Measurements from ENCODE around the gene KCMF1. TPM values are rescaled to one million over a fixed set of nuclear protein-coding genes. Genes with fewer than 3 reads are reported as not detected.

Gene KCMF1
- total RNA-seq, 3 donors from 2014 or later = 131 to 153 (median 137) TPM

GRCh38 chr2:85085563-85085962 lies 114.6 kb downstream of the KCMF1 start:
- no peaks in the 10 kb centered on the region for H3K36me3 Mint-ChIP-seq (ENCODE audit: insufficient read depth)
- ATAC-seq = peak; percentile 70 to 96
- peaks cover 28% of the 10 kb centered on the region for H3K27me3 Mint-ChIP-seq (ENCODE audit: low read depth)

GRCh38 chr2:85087541-85087940 lies 116.6 kb downstream of the KCMF1 start:
- Mint-ChIP-seq H3K27me3 (ENCODE audit: low read depth) (peaks cover 21% of the 10 kb centered on the region), H3K36me3 (ENCODE audit: insufficient read depth) (no peaks in the 10 kb centered on the region), H3K4me1 (ENCODE audit: low read depth) (no peaks in the 10 kb centered on the region), H3K4me3 (no peak overlapping the region), H3K9me3 (peaks cover 5% of the 10 kb centered on the region)
- no peak for ATAC-seq
- no peak for DNase-seq

More at GRCh38 chr2:85085563-85085962, 114.6 kb downstream of the KCMF1 start:
- Mint-ChIP-seq H3K4me1 (ENCODE audit: low read depth) (no peaks in the 10 kb centered on the region), H3K9me3 (peaks cover 19% of the 10 kb centered on the region), H3K4me3 (no peak overlapping the region)
- no peak for DNase-seq

- Mint-ChIP-seq H3K4me3 (no peak overlapping the region), H3K27me3 (ENCODE audit: low read depth) (peaks cover 16% of the 10 kb centered on the region), H3K9me3 (no peaks in the 10 kb centered on the region), H3K4me1 (ENCODE audit: low read depth) (no peaks in the 10 kb centered on the region), H3K36me3 (ENCODE audit: insufficient read depth) (no peaks in the 10 kb centered on the region)
- no peak for ATAC-seq
- no peak for DNase-seq
These were observed 118.0 kb downstream of the KCMF1 start for GRCh38 chr2:85088921-85089320.

GRCh38 chr2:85089585-85089984 lies 118.6 kb downstream of the KCMF1 start:
- Mint-ChIP-seq H3K27me3 (ENCODE audit: low read depth) (peaks cover 12% of the 10 kb centered on the region), H3K36me3 (ENCODE audit: insufficient read depth) (no peaks in the 10 kb centered on the region), H3K4me1 (ENCODE audit: low read depth) (no peaks in the 10 kb centered on the region), H3K4me3 (no peak overlapping the region), H3K9me3 (no peaks in the 10 kb centered on the region)
- no peak for DNase-seq
- ATAC-seq = no peak

GRCh38 chr2:85091838-85092237 lies 120.9 kb downstream of the KCMF1 start:
- H3K36me3 Mint-ChIP-seq (ENCODE audit: insufficient read depth) = no peaks in the 10 kb centered on the region
- H3K27me3 Mint-ChIP-seq (ENCODE audit: low read depth) = peaks cover 19% of the 10 kb centered on the region
- DNase-seq = no peak
- no peak for ATAC-seq
- no peak overlapping the region for H3K4me3 Mint-ChIP-seq
- H3K9me3 Mint-ChIP-seq = no peaks in the 10 kb centered on the region
- no peaks in the 10 kb centered on the region for H3K4me1 Mint-ChIP-seq (ENCODE audit: low read depth)

GRCh38 chr2:85095094-85095493 lies 124.1 kb downstream of the KCMF1 start:
- Mint-ChIP-seq H3K27me3 (ENCODE audit: low read depth) (peaks cover 22% of the 10 kb centered on the region), H3K36me3 (ENCODE audit: insufficient read depth) (no peaks in the 10 kb centered on the region), H3K9me3 (no peaks in the 10 kb centered on the region), H3K4me3 (no peak overlapping the region), H3K4me1 (ENCODE audit: low read depth) (no peaks in the 10 kb centered on the region)
- no peak for DNase-seq
- no peak for ATAC-seq

- no peak overlapping the region for H3K4me3 Mint-ChIP-seq
- no peaks in the 10 kb centered on the region for H3K4me1 Mint-ChIP-seq (ENCODE audit: low read depth)
- ATAC-seq = no peak
- no peaks in the 10 kb centered on the region for H3K9me3 Mint-ChIP-seq
- peaks cover 20% of the 10 kb centered on the region for H3K27me3 Mint-ChIP-seq (ENCODE audit: low read depth)
- DNase-seq = no peak
- H3K36me3 Mint-ChIP-seq (ENCODE audit: insufficient read depth) = no peaks in the 10 kb centered on the region
These were observed 125.7 kb downstream of the KCMF1 start for GRCh38 chr2:85096616-85097015.

GRCh38 chr2:85104228-85104627 lies 133.3 kb downstream of the KCMF1 start:
- H3K36me3 Mint-ChIP-seq (ENCODE audit: insufficient read depth) = no peaks in the 10 kb centered on the region
- ATAC-seq (no peak), DNase-seq (no peak)
- H3K27me3 Mint-ChIP-seq (ENCODE audit: low read depth) = peaks cover 3% of the 10 kb centered on the region
- H3K9me3 Mint-ChIP-seq = no peaks in the 10 kb centered on the region
- no peak overlapping the region for H3K4me3 Mint-ChIP-seq
- H3K4me1 Mint-ChIP-seq (ENCODE audit: low read depth) = no peaks in the 10 kb centered on the region

- H3K36me3 Mint-ChIP-seq (ENCODE audit: insufficient read depth) = no peaks in the 10 kb centered on the region
- no peaks in the 10 kb centered on the region for H3K4me1 Mint-ChIP-seq (ENCODE audit: low read depth)
- no peak overlapping the region for H3K4me3 Mint-ChIP-seq
- DNase-seq (no peak), ATAC-seq (no peak)
- no peaks in the 10 kb centered on the region for H3K9me3 Mint-ChIP-seq
- peaks cover 8% of the 10 kb centered on the region for H3K27me3 Mint-ChIP-seq (ENCODE audit: low read depth)
These were observed 135.7 kb downstream of the KCMF1 start for GRCh38 chr2:85106489-85107180.

Other genes starting within 250 kb of the KCMF1 start
- 10 to 100 TPM; 21.2 to 29.4 (median 22.2) TPM for gene TRABD2A, start 90.1 kb upstream of the KCMF1 start, total RNA-seq
- gene TMSB10, start 65.5 kb upstream of the KCMF1 start, total RNA-seq = 1,000 to 10,000 TPM; 1,023 to 1,175 (median 1,139) TPM
- gene TCF7L1, start 162.2 kb downstream of the KCMF1 start, total RNA-seq = under 1 TPM; 0.11 to 0.29 (median 0.13) TPM